ENCODE measurements around the gene VAC14. TPM values are rescaled to one million over a fixed set of nuclear protein-coding genes. Genes with fewer than 3 reads are reported as not detected.

VAC14 gene
- polyA plus RNA-seq, 2 of the 4 experiments (the other 2 are of a cell fraction) = 25.3 to 27.0 TPM

- TF ChIP-seq CBX2 (IDR thresholded peaks at IDR 0.05; ENCODE audit: borderline replicate concordance, low read depth) = no peak
- TF ChIP-seq ZC3H11A (IDR thresholded peaks at IDR 0.05) = no peak
- no peak for TF ChIP-seq BHLHE40 (IDR thresholded peaks at IDR 0.05; ENCODE audit: low read depth, low read length)
- TF ChIP-seq RARB (CRISPR knock-in tag; IDR thresholded peaks at IDR 0.05) = no peak
These were observed 45.9 kb downstream of the VAC14 start (continued) for GRCh38 chr16:70754851-70755600.

GRCh38 chr16:70754371-70754770 is 46.6 kb downstream of the VAC14 start:
- no peaks in the 10 kb centered on the region for H3K9me3 ChIP-seq
- no peak for DNase-seq (ENCODE audit: low read depth in 1 of 2, low spot score in 1 of 2)
- no peak for ATAC-seq
- H3K4me2 ChIP-seq = no peak overlapping the region
- FAIRE-seq = no peak
- TF ChIP-seq HDAC2 (IDR thresholded peaks at IDR 0.05) (no peak), RCOR1 (IDR thresholded peaks at IDR 0.05; ENCODE audit: low read depth, low read length) (no peak), TFCP2L1 (CRISPR knock-in tag; IDR thresholded peaks at IDR 0.05) (no peak), GATA3 (IDR thresholded peaks at IDR 0.05; ENCODE audit: borderline replicate concordance) (no peak), ATOH8 (CRISPR knock-in tag; IDR thresholded peaks at IDR 0.05; ENCODE audit: low read depth) (no peak), MAZ (IDR thresholded peaks at IDR 0.05; ENCODE audit: borderline replicate concordance, low read depth, low read length) (no peak), EHMT2 (IDR thresholded peaks at IDR 0.05; ENCODE audit: low read depth) (no peak), BCL3 (IDR thresholded peaks at IDR 0.05) (no peak), CHD2 (IDR thresholded peaks at IDR 0.05; ENCODE audit: low read length, partially characterized antibody) (no peak), POLR2AphosphoS2 (conservative IDR thresholded peaks at IDR 0.05; ENCODE audit: low read length) (no peak), CEBPB (IDR thresholded peaks at IDR 0.05) (no peak), MAFK (IDR thresholded peaks at IDR 0.05; ENCODE audit: partially characterized antibody) (no peak), RNF2 (IDR thresholded peaks at IDR 0.05; ENCODE audit: borderline replicate concordance, low read depth) (no peak), NPAS2 (CRISPR knock-in tag; IDR thresholded peaks at IDR 0.05; ENCODE audit: borderline replicate concordance) (no peak)
- ChIA-PET POLR2A (no interaction called here), CTCF (interaction anchor here (1.1 to 6.8 kb wide), 3 partner anchors 17 to 75 kb away, joined by 5 to 64 read pairs (median 26); no protein-coding TSS in a partner anchor)
- WGBS (ENCODE audit: missing lambda C conversion rate) = 77% methylated on average over 11 of the region's 11 CpGs
- H3K4me1 ChIP-seq = peaks cover 36% of the 10 kb centered on the region
- H3K27ac ChIP-seq = no peak overlapping the region
- no peak overlapping the region for H3K4me3 ChIP-seq

- 93% methylated on average over 8 of the region's 8 CpGs for WGBS (ENCODE audit: missing lambda C conversion rate)
- H3K4me1 ChIP-seq = peaks cover 42% of the 10 kb centered on the region
- CTCF ChIA-PET = interaction anchor here (1.1 to 6.8 kb wide), 3 partner anchors 17 to 74 kb away, joined by 5 to 64 read pairs (median 26); no protein-coding TSS in a partner anchor
- no peaks in the 10 kb centered on the region for H3K9me3 ChIP-seq
- FAIRE-seq = no peak
- POLR2A ChIA-PET = no interaction called here
- TF ChIP-seq HOXA7 (CRISPR knock-in tag; IDR thresholded peaks at IDR 0.05) = no peak
- no peak for TF ChIP-seq SREBF2 (IDR thresholded peaks at IDR 0.05)
- DNase-seq (ENCODE audit: low read depth in 1 of 2, low spot score in 1 of 2) = no peak
- no peak for ATAC-seq
- H3K4me2 ChIP-seq = no peak overlapping the region
- peak overlapping the region in 1 of 2 experiments; percentile 94; a peak in 3 of 6 replicates for H3K27ac ChIP-seq
- H3K4me3 ChIP-seq = no peak overlapping the region
These were observed 47.1 kb downstream of the VAC14 start for GRCh38 chr16:70753694-70754325.

Data from A549 (cell line).